Thoracic aorta endothelial cell (primary cell): ENCODE results near the gene FOXN4. TPM values are rescaled to one million over a fixed set of nuclear protein-coding genes. Genes with fewer than 3 reads are reported as not detected.

Experiments used
- total RNA-seq: library from RNA; depleted of rRNA; stranded (reverse); fragments of >200 nt; gene quantifications from 2 replicates; pipeline ENCODE4 v1.2.3, GENCODE V29; 2012

The FOXN4 gene
- total RNA-seq, result not detected in 2 replicates

GRCh38 chr12:109308534-109309380, at the start of gene FOXN4:
FOXN4 (minus strand) TSS chr12:109309284; CDS start chr12:109308321, 963 bp downstream.

GRCh38 chr12:109347589-109347988, 38.5 kb upstream of the FOXN4 start, which contains the start of gene MYO1H:
MYO1H (plus strand) TSS chr12:109347900; CDS start chr12:109347961, 61 bp downstream.

Other genes starting within 250 kb of the FOXN4 start
- 7.1 and 8.2 TPM in 2 replicates for gene ALKBH2, start 215.8 kb downstream of the FOXN4 start, total RNA-seq
- 30.9 and 37.8 TPM in 2 replicates for gene UNG, start 211.7 kb downstream of the FOXN4 start, total RNA-seq
- gene ACACB, start 192.7 kb downstream of the FOXN4 start, total RNA-seq, result 2.0 and 5.4 TPM in 2 replicates
- gene MYO1H, start 38.6 kb upstream of the FOXN4 start, total RNA-seq, result not detected in 2 replicates
- 126 and 135 TPM in 2 replicates for gene KCTD10, start 168.0 kb upstream of the FOXN4 start, total RNA-seq
- 49.7 and 50.9 TPM in 2 replicates for gene UBE3B, start 168.3 kb upstream of the FOXN4 start, total RNA-seq